OCI-LY1 (cell line): ENCODE measurements around the gene CAMTA1.

Source experiments
- H2AFZ ChIP-seq: fragments of 200-600 bp; sonication (generic), shearing (Covaris generic); 2 replicates; pipeline ENCODE4 v1.6.0; 2014; ENCODE audit warnings: antibody characterized with exemption, mild to moderate bottlenecking, low read length
- H3F3A ChIP-seq: fragments of 200-600 bp; sonication (generic), shearing (Covaris generic); 2 replicates; pipeline ENCODE4 v1.6.0; 2014; ENCODE audit warnings: mild to moderate bottlenecking, antibody characterized with exemption, low read length, moderate library complexity; ENCODE audit not compliant: insufficient read depth
- H3K27ac ChIP-seq: fragments of 200-600 bp; sonication (generic); 2 replicates; pipeline ENCODE4 v1.5.1; 2014; ENCODE audit warnings: low read length, mixed run types, mild to moderate bottlenecking, low read depth; ENCODE audit not compliant: poor library complexity, severe bottlenecking
- H3K27me3 ChIP-seq: fragments of 200-600 bp; sonication (generic); 2 replicates; pipeline ENCODE4 v1.6.0; 2014; ENCODE audit warnings: antibody characterized with exemption, mild to moderate bottlenecking, low read length, moderate library complexity; ENCODE audit not compliant: insufficient read depth
- H3K36me3 ChIP-seq: fragments of 200-600 bp; sonication (generic); 2 replicates; pipeline ENCODE4 v1.6.1; 2014; ENCODE audit warnings: mild to moderate bottlenecking, antibody characterized with exemption, low read length, moderate library complexity, mixed read lengths; ENCODE audit not compliant: insufficient read depth
- H3K4me1 ChIP-seq: fragments of 200-600 bp; sonication (generic); 2 replicates; pipeline ENCODE4 v1.5.1; 2014; ENCODE audit warnings: mild to moderate bottlenecking, low read length, moderate library complexity; ENCODE audit not compliant: insufficient read depth, severe bottlenecking
- H3K4me2 ChIP-seq: fragments of 200-600 bp; sonication (generic), shearing (Covaris generic); 2 replicates; pipeline ENCODE4 v1.6.1; 2014; ENCODE audit warnings: low read length
- H3K4me3 ChIP-seq: fragments of 200-600 bp; sonication (generic); 2 replicates; pipeline ENCODE4 v1.5.1; 2014; ENCODE audit warnings: low read length, low read depth, mild to moderate bottlenecking, mixed read lengths; ENCODE audit not compliant: poor library complexity, severe bottlenecking
- H3K79me2 ChIP-seq: fragments of 200-600 bp; shearing (Covaris generic); 2 replicates; pipeline ENCODE4 v1.6.1; 2016; ENCODE audit warnings: mixed run types, low read length, mixed read lengths; ENCODE audit not compliant: insufficient read depth
- H3K9ac ChIP-seq: fragments of 200-600 bp; sonication (generic), shearing (Covaris generic); 2 replicates; pipeline ENCODE4 v1.6.1; 2014; ENCODE audit warnings: mild to moderate bottlenecking, low read length, mixed read lengths
- H3K9me2 ChIP-seq: fragments of 200-600 bp; sonication (generic), shearing (Covaris generic); 2 replicates; pipeline ENCODE4 v1.6.1; 2014; ENCODE audit warnings: low read depth, mild to moderate bottlenecking, low read length, mixed read lengths
- H3K9me3 ChIP-seq: fragments of 200-600 bp; shearing (Covaris generic); 2 replicates; pipeline ENCODE4 v1.6.1; 2014; ENCODE audit warnings: low read length, mixed read lengths
- H4K20me1 ChIP-seq: fragments of 200-600 bp; sonication (generic), shearing (Covaris generic); 2 replicates; pipeline ENCODE4 v1.6.0; 2016; ENCODE audit warnings: mild to moderate bottlenecking, low read length; ENCODE audit not compliant: insufficient read depth
- EZH2 ChIP-seq: fragments of 200-600 bp; sonication (generic), shearing (Covaris generic); IDR thresholded peaks from 2 replicates; pipeline ENCODE4 v1.8.0; 2017; ENCODE audit warnings: borderline replicate concordance, mixed run types, mild to moderate bottlenecking, antibody characterized with exemption, low read length, moderate library complexity, mixed read lengths
- TF ChIP-seq, protein P1 (sequence below): fragments of 200-600 bp; sonication (generic), shearing (Covaris generic); IDR thresholded peaks from 2 replicates; pipeline ENCODE4 v1.5.1; 2017; ENCODE audit warnings: mild to moderate bottlenecking, antibody characterized with exemption, low read length, moderate library complexity, mixed read lengths

Gene CAMTA1

DNA sequence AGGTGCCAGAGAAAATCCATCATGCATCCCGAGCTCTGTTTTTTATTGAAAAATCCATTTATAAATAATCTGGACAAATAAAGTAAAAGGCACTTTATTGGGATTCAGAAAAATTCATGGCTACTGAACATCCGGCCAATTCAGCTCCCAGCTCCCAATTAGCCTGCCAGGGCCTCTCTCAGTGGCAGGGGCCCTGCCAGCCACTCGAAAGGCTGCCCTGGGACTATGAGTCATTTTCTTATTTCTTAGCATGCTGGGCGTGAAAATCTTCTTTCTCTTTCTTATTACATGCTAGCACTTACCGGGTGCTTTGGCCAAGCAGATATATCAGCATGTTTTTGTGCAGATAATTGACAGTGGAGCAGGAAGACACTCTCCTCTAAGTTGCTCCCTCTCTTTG lies 283.3 kb downstream of the CAMTA1 start:
- Histone ChIP-seq H4K20me1 (no peaks in the 10 kb centered on the region), H3K27ac (no peak overlapping the region), H3K36me3 (no peaks in the 10 kb centered on the region), H3K9me2 (no peaks in the 10 kb centered on the region), H3K4me3 (no peak overlapping the region), H3K27me3 (no peaks in the 10 kb centered on the region; the same call in 1 of the 2 replicates), H2AFZ (no peak overlapping the region), H3K9me3 (no peaks in the 10 kb centered on the region), H3F3A (no peaks in the 10 kb centered on the region), H3K79me2 (no peaks in the 10 kb centered on the region), H3K4me1 (no peaks in the 10 kb centered on the region), H3K4me2 (no peak overlapping the region), H3K9ac (no peak overlapping the region)
- no peak for TF ChIP-seq EZH2
- TF ChIP-seq, protein P1, sequence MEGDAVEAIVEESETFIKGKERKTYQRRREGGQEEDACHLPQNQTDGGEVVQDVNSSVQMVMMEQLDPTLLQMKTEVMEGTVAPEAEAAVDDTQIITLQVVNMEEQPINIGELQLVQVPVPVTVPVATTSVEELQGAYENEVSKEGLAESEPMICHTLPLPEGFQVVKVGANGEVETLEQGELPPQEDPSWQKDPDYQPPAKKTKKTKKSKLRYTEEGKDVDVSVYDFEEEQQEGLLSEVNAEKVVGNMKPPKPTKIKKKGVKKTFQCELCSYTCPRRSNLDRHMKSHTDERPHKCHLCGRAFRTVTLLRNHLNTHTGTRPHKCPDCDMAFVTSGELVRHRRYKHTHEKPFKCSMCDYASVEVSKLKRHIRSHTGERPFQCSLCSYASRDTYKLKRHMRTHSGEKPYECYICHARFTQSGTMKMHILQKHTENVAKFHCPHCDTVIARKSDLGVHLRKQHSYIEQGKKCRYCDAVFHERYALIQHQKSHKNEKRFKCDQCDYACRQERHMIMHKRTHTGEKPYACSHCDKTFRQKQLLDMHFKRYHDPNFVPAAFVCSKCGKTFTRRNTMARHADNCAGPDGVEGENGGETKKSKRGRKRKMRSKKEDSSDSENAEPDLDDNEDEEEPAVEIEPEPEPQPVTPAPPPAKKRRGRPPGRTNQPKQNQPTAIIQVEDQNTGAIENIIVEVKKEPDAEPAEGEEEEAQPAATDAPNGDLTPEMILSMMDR: no peak

DNA sequence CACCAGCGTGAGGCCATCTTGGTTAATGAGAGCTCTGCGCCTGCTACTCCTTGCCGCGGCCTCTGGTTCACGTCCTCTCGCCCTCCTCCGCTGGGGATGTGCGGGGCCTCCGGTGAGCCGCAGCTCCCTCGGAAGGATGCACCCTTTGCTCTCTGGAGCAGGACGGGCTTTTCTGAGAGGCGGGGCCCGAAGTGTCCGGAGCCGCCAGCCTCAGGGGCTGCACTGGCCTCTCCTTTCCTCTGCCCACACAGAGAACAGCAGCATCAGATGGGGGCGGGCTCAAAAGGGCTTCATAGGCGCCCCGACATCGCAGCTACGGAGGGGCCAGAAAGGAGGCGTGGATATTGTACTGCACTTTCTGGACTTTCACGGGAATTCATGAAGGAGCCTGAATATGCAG lies 284.7 kb downstream of the CAMTA1 start:
- Histone ChIP-seq H2AFZ (no peak overlapping the region), H3K27ac (no peak overlapping the region), H3K9ac (no peak overlapping the region), H3K9me3 (no peaks in the 10 kb centered on the region), H3K4me2 (no peak overlapping the region), H3K79me2 (no peaks in the 10 kb centered on the region), H3F3A (no peaks in the 10 kb centered on the region), H4K20me1 (no peaks in the 10 kb centered on the region), H3K4me3 (no peak overlapping the region), H3K36me3 (no peaks in the 10 kb centered on the region), H3K9me2 (no peaks in the 10 kb centered on the region), H3K27me3 (no peaks in the 10 kb centered on the region; the same call in 1 of the 2 replicates), H3K4me1 (no peaks in the 10 kb centered on the region)
- TF ChIP-seq, protein P1: no peak
- no peak for TF ChIP-seq EZH2

DNA sequence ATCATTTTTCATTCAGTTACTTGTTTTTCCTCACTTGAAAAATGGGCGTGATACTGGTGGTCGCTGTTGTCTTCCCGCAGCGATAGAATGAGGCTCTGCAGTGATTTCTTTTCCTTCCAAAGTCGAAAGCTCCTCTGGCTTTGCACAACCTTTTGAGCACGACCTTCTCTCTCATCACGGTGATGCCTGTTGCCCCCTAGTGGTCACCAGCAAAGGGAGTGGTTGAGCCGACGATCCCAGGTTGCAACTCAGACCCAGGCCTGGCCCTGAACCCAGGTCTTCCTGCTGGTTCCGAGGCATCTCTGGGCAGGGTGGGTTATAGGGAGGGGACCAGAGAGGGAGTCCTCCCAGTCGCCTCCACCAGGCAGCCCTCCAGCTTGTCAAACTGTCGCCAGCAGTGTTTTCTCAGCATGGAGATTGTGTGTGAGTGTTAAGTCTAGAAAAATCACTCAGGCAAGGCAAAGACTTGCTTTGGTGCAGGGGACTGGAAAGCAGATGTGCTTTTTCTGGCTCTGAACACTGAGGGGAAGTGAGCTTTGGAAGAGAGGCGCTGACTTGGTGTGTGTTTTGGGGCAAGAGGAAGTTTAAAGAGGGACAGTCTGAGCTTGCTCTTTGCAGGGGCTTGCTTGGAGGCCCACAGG lies 285.3 kb downstream of the CAMTA1 start:
- no peak overlapping the region for H3K4me3 ChIP-seq

More for the DNA sequence above, 285.3 kb downstream of the CAMTA1 start:
- H3K9ac ChIP-seq: no peak overlapping the region
- no peak overlapping the region for H3K27ac ChIP-seq
- H3K4me1 ChIP-seq: no peaks in the 10 kb centered on the region
- TF ChIP-seq, protein P1: peak; percentile 80
- TF ChIP-seq EZH2: no peak
- no peaks in the 10 kb centered on the region for H3K79me2 ChIP-seq
- no peaks in the 10 kb centered on the region for H4K20me1 ChIP-seq
- no peak overlapping the region for H2AFZ ChIP-seq
- H3F3A ChIP-seq: no peaks in the 10 kb centered on the region
- H3K9me2 ChIP-seq: no peaks in the 10 kb centered on the region
- H3K27me3 ChIP-seq: no peaks in the 10 kb centered on the region; the same call in 1 of the 2 replicates
- H3K9me3 ChIP-seq: no peaks in the 10 kb centered on the region
- no peaks in the 10 kb centered on the region for H3K36me3 ChIP-seq
- H3K4me2 ChIP-seq: no peak overlapping the region
